Naive thymus-derived CD8-positive, alpha-beta T cell (primary cell): Measurements from ENCODE around the gene USP54. TPM values are rescaled to one million over a fixed set of nuclear protein-coding genes. Genes with fewer than 3 reads are reported as not detected.

Experiments used
- ATAC-seq, 2 donors: fragments of 150-1000 bp; cut with Tn5 transposase in 1 of 2; sonication (Bioruptor Pico), chemical (Tn5 transposase) in 1 of 2; 1 replicate in 1 of 2; 2 replicates in 1 of 2; pipeline ENCODE4 v1.10.0; 2021; ENCODE audit warnings: mild to moderate bottlenecking in 2 of 2, moderate library complexity in 2 of 2
- POLR2A ChIA-PET: fragments of 350-600 bp; sonication (Branson Sonifier 250); formaldehyde crosslinking; loops from one replicate; lab custom pipeline; 2021; ENCODE audit warnings: antibody characterized with exemption; lab: Charles Lee
- DNase-seq, 10 donors: peaks; one replicate each; pipeline versions ENCODE4 v3.0.0 to v3.0.0-alpha.2; 2020 to 2022
- H3K27ac Mint-ChIP-seq, 10 donors: one replicate each; pipeline ENCODE4 v1.8.0; 2020 to 2022; ENCODE audit warnings: mild to moderate bottlenecking in 10 of 10, mixed read lengths in 10 of 10, moderate library complexity in 4 of 10, inconsistent platforms in 1 of 10
- H3K27me3 Mint-ChIP-seq, 5 donors: one replicate each; pipeline ENCODE4 v1.8.0; 2021 to 2022; ENCODE audit warnings: mixed read lengths in 5 of 5
- H3K36me3 Mint-ChIP-seq, 3 donors: one replicate each; pipeline ENCODE4 v1.8.0; 2020 to 2022; ENCODE audit warnings: mixed read lengths in 3 of 3, mild to moderate bottlenecking in 2 of 3, inconsistent platforms in 1 of 3
- H3K4me1 Mint-ChIP-seq, 4 donors: one replicate each; pipeline ENCODE4 v1.8.0; 2021 to 2022; ENCODE audit warnings: mixed read lengths in 4 of 4
- H3K4me3 Mint-ChIP-seq, 10 donors: one replicate each; pipeline ENCODE4 v1.8.0; 2020 to 2022; ENCODE audit warnings: mild to moderate bottlenecking in 10 of 10, mixed read lengths in 10 of 10, moderate library complexity in 6 of 10, inconsistent platforms in 1 of 10
- H3K9me3 Mint-ChIP-seq, 9 donors: one replicate each; pipeline ENCODE4 v1.8.0; 2020 to 2022; ENCODE audit warnings: mixed read lengths in 9 of 9, mild to moderate bottlenecking in 3 of 9, inconsistent platforms in 1 of 9, moderate library complexity in 1 of 9
- polyA plus RNA-seq, 3 donors: library from polyadenylated mRNA; unstranded; fragments of 300-500 nt; fragmentation: Illumina TruSeq; gene quantifications; one replicate each; pipeline ENCODE4 v1.2.3, GENCODE V29; 2021
- total RNA-seq, 8 experiments: library from RNA in 2 of 8; stranded (reverse) in 2 of 8; gene quantifications; one replicate each; pipeline ENCODE4 v1.2.3 and lab custom pipeline; 2021 to 2026

USP54 gene
- total and polyA plus RNA-seq, 5 experiments from 2014 or later = 0.71 to 7.3 (median 1.7) TPM

- ATAC-seq (no peak), DNase-seq (no peak)
- POLR2A ChIA-PET = no interaction called here
- no peaks in the 10 kb centered on the region for H3K9me3 Mint-ChIP-seq
- no peaks in the 10 kb centered on the region for H3K27me3 Mint-ChIP-seq
- H3K27ac Mint-ChIP-seq = no peak overlapping the region
- peaks cover 8 to 62% (median 17%) of the 10 kb centered on the region in 3 donors for H3K36me3 Mint-ChIP-seq
- H3K4me1 Mint-ChIP-seq = peaks cover 6 to 31% (median 18%) of the 10 kb centered on the region in 4 donors
- no peak overlapping the region for H3K4me3 Mint-ChIP-seq
Measured at GRCh38 chr10:73480158-73480557, 111.0 kb downstream of the USP54 start.

- H3K4me1 Mint-ChIP-seq = peaks cover 6 to 26% (median 15%) of the 10 kb centered on the region in 4 donors
- H3K9me3 Mint-ChIP-seq = no peaks in the 10 kb centered on the region
- DNase-seq (no peak), ATAC-seq (no peak)
- H3K4me3 Mint-ChIP-seq = no peak overlapping the region
- peaks cover 12 to 70% (median 24%) of the 10 kb centered on the region in 3 donors for H3K36me3 Mint-ChIP-seq
- H3K27me3 Mint-ChIP-seq = no peaks in the 10 kb centered on the region
- peak overlapping the region in 3 of 10 donors; percentile 2 to 34 (median 31) for H3K27ac Mint-ChIP-seq
- POLR2A ChIA-PET = no interaction called here
Measured at GRCh38 chr10:73478636-73479035, 112.5 kb downstream of the USP54 start.

GRCh38 chr10:73471226-73471625 is 119.9 kb downstream of the USP54 start:
- H3K27ac Mint-ChIP-seq = no peak overlapping the region
- DNase-seq (no peak), ATAC-seq (no peak)
- peaks cover 8 to 78% (median 25%) of the 10 kb centered on the region in 3 donors for H3K36me3 Mint-ChIP-seq
- H3K4me3 Mint-ChIP-seq = no peak overlapping the region
- POLR2A ChIA-PET = interaction anchor here (0.6 to 2.4 kb wide), 2 partner anchors 24 to 91 kb away, joined by 4 to 7 read pairs; partner anchors contain the start of gene PPP3CB
- no peaks in the 10 kb centered on the region for H3K27me3 Mint-ChIP-seq
- no peaks in the 10 kb centered on the region for H3K9me3 Mint-ChIP-seq
- H3K4me1 Mint-ChIP-seq = peaks cover 0 to 3% (median under 1%) of the 10 kb centered on the region in 4 donors

- Mint-ChIP-seq H3K4me1 (peaks cover 0 to 3% (median 0%) of the 10 kb centered on the region in 4 donors), H3K27ac (peak overlapping the region in 4 of 10 donors; percentile 1 to 75 (median 21)), H3K36me3 (peaks cover 0 to 77% (median 19%) of the 10 kb centered on the region in 3 donors), H3K4me3 (no peak overlapping the region), H3K27me3 (no peaks in the 10 kb centered on the region), H3K9me3 (no peaks in the 10 kb centered on the region)
- ATAC-seq (no peak), DNase-seq (no peak)
- POLR2A ChIA-PET = interaction anchor here (2.4 kb wide), 1 partner anchor 26 kb away, joined by 7 read pairs; the partner anchor contains the start of gene PPP3CB
Measured at GRCh38 chr10:73469579-73469978, 121.6 kb downstream of the USP54 start.

- ATAC-seq (no peak), DNase-seq (no peak)
- H3K4me3 Mint-ChIP-seq = no peak overlapping the region
- POLR2A ChIA-PET = no interaction called here
- H3K36me3 Mint-ChIP-seq = peaks cover 5 to 76% (median 20%) of the 10 kb centered on the region in 3 donors
- H3K9me3 Mint-ChIP-seq = no peaks in the 10 kb centered on the region
- no peaks in the 10 kb centered on the region for H3K27me3 Mint-ChIP-seq
- H3K4me1 Mint-ChIP-seq = peaks cover 0 to 3% (median 0%) of the 10 kb centered on the region in 4 donors
- H3K27ac Mint-ChIP-seq = peak overlapping the region in 1 of 10 donors; percentile 48
Measured at GRCh38 chr10:73467206-73467605, 123.9 kb downstream of the USP54 start.

- no peaks in the 10 kb centered on the region for H3K27me3 Mint-ChIP-seq
- DNase-seq (no peak), ATAC-seq (no peak)
- H3K4me1 Mint-ChIP-seq = peaks cover 0 to 3% (median 0%) of the 10 kb centered on the region in 4 donors
- peaks cover 5 to 74% (median 14%) of the 10 kb centered on the region in 3 donors for H3K36me3 Mint-ChIP-seq
- H3K27ac Mint-ChIP-seq = no peak overlapping the region
- H3K4me3 Mint-ChIP-seq = no peak overlapping the region
- no peaks in the 10 kb centered on the region for H3K9me3 Mint-ChIP-seq
- POLR2A ChIA-PET = no interaction called here
Measured at GRCh38 chr10:73465978-73466726, 125.0 kb downstream of the USP54 start.

GRCh38 chr10:73460897-73461296 is 130.2 kb downstream of the USP54 start:
- H3K27me3 Mint-ChIP-seq = no peaks in the 10 kb centered on the region

GRCh38 chr10:73459683-73460314 is 131.3 kb downstream of the USP54 start:
- peaks cover 0 to 7% (median 3%) of the 10 kb centered on the region in 4 donors for H3K4me1 Mint-ChIP-seq
- no peak for ATAC-seq
- peak overlapping the region in 5 of 10 donors; percentile 5 to 71 (median 33) for H3K27ac Mint-ChIP-seq
- DNase-seq = no peak
- no peak overlapping the region for H3K4me3 Mint-ChIP-seq
- no peaks in the 10 kb centered on the region for H3K9me3 Mint-ChIP-seq
- peaks cover 9 to 50% (median 10%) of the 10 kb centered on the region in 3 donors for H3K36me3 Mint-ChIP-seq
- POLR2A ChIA-PET = interaction anchor here (0.7 kb wide), 1 partner anchor 1085 kb away, joined by 3 read pairs; no protein-coding TSS in a partner anchor
- H3K27me3 Mint-ChIP-seq = no peaks in the 10 kb centered on the region

More at GRCh38 chr10:73460897-73461296, 130.2 kb downstream of the USP54 start:
- peaks cover 0 to 6% (median 2%) of the 10 kb centered on the region in 4 donors for H3K4me1 Mint-ChIP-seq
- H3K9me3 Mint-ChIP-seq = no peaks in the 10 kb centered on the region
- POLR2A ChIA-PET = no interaction called here
- no peak for DNase-seq
- no peak overlapping the region for H3K4me3 Mint-ChIP-seq
- H3K27ac Mint-ChIP-seq = peak overlapping the region in 1 of 10 donors; percentile 85
- peaks cover 9 to 50% (median 11%) of the 10 kb centered on the region in 3 donors for H3K36me3 Mint-ChIP-seq
- no peak for ATAC-seq

GRCh38 chr10:73456187-73456890 is 134.8 kb downstream of the USP54 start:
- ATAC-seq (no peak), DNase-seq (no peak)
- H3K36me3 Mint-ChIP-seq = peaks cover 4 to 51% (median 14%) of the 10 kb centered on the region in 3 donors
- no peak overlapping the region for H3K4me3 Mint-ChIP-seq
- POLR2A ChIA-PET = no interaction called here
- H3K27ac Mint-ChIP-seq = no peak overlapping the region
- H3K4me1 Mint-ChIP-seq = peaks cover 0 to 7% (median 3%) of the 10 kb centered on the region in 4 donors
- no peaks in the 10 kb centered on the region for H3K27me3 Mint-ChIP-seq
- no peaks in the 10 kb centered on the region for H3K9me3 Mint-ChIP-seq

- H3K27ac Mint-ChIP-seq = peak overlapping the region in 1 of 10 donors; percentile 48
- peaks cover 0 to 68% (median 18%) of the 10 kb centered on the region in 3 donors for H3K36me3 Mint-ChIP-seq
- H3K4me3 Mint-ChIP-seq = no peak overlapping the region
- no peak for DNase-seq
- POLR2A ChIA-PET = no interaction called here
- ATAC-seq = no peak
- H3K4me1 Mint-ChIP-seq = peaks cover 0 to 2% (median 0%) of the 10 kb centered on the region in 4 donors
- no peaks in the 10 kb centered on the region for H3K27me3 Mint-ChIP-seq
- H3K9me3 Mint-ChIP-seq = no peaks in the 10 kb centered on the region
Measured at GRCh38 chr10:73449113-73449512, 142.0 kb downstream of the USP54 start.

- DNase-seq (no peak), ATAC-seq (no peak)
- Mint-ChIP-seq H3K4me1 (peaks cover 0 to 2% (median 0%) of the 10 kb centered on the region in 4 donors), H3K36me3 (peaks cover 0 to 69% (median 16%) of the 10 kb centered on the region in 3 donors), H3K9me3 (no peaks in the 10 kb centered on the region), H3K4me3 (no peak overlapping the region), H3K27me3 (no peaks in the 10 kb centered on the region), H3K27ac (peak overlapping the region in 6 of 10 donors; percentile 22 to 67 (median 52))
- POLR2A ChIA-PET = no interaction called here
Measured at GRCh38 chr10:73448384-73448783, 142.8 kb downstream of the USP54 start.
